ENCODE data around the gene SLC26A9.

DNA sequence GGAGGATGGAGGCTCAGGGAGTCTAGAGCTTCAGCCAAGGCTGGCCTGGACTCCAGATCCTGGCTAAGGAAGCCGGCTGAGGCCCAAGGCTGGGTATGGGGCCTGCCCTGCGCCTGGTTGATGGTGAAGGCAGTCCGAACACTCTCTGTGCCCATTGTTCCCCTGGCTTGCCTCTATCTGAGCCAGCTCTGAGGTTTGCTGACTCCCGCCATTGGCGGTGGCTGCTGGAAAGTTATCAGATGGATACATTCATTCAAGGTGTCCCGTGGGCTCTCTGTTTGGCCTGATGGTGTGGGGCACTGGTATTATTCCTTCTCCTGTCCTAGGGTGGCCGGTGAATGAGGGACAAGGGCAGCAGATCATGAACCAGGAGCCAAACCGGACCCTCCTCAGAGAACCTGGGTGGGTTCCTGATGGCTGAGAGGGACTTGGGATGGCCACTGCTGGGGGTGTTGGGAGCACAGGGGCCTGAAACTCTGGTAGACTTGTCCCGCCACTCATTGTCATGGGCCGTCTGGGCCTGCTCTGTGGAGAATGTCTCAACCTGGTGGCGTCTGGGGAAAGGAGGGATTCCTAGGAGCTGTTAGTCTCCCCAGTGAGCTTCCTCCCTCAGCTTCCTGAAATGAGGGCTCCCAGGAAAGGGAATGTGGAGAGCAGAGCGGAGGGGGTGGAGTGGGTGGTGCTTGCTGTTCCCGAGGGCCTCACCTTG is 22.2 kb downstream of the SLC26A9 start:
- TF ChIP-seq, protein P1, sequence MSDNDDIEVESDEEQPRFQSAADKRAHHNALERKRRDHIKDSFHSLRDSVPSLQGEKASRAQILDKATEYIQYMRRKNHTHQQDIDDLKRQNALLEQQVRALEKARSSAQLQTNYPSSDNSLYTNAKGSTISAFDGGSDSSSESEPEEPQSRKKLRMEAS (IDR thresholded peaks at IDR 0.05; ENCODE audit: low read depth), result no peak
- TF ChIP-seq, protein P2, sequence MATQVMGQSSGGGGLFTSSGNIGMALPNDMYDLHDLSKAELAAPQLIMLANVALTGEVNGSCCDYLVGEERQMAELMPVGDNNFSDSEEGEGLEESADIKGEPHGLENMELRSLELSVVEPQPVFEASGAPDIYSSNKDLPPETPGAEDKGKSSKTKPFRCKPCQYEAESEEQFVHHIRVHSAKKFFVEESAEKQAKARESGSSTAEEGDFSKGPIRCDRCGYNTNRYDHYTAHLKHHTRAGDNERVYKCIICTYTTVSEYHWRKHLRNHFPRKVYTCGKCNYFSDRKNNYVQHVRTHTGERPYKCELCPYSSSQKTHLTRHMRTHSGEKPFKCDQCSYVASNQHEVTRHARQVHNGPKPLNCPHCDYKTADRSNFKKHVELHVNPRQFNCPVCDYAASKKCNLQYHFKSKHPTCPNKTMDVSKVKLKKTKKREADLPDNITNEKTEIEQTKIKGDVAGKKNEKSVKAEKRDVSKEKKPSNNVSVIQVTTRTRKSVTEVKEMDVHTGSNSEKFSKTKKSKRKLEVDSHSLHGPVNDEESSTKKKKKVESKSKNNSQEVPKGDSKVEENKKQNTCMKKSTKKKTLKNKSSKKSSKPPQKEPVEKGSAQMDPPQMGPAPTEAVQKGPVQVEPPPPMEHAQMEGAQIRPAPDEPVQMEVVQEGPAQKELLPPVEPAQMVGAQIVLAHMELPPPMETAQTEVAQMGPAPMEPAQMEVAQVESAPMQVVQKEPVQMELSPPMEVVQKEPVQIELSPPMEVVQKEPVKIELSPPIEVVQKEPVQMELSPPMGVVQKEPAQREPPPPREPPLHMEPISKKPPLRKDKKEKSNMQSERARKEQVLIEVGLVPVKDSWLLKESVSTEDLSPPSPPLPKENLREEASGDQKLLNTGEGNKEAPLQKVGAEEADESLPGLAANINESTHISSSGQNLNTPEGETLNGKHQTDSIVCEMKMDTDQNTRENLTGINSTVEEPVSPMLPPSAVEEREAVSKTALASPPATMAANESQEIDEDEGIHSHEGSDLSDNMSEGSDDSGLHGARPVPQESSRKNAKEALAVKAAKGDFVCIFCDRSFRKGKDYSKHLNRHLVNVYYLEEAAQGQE (IDR thresholded peaks at IDR 0.05; ENCODE audit: low read depth, low read length), result no peak
- TF ChIP-seq, protein P3, sequence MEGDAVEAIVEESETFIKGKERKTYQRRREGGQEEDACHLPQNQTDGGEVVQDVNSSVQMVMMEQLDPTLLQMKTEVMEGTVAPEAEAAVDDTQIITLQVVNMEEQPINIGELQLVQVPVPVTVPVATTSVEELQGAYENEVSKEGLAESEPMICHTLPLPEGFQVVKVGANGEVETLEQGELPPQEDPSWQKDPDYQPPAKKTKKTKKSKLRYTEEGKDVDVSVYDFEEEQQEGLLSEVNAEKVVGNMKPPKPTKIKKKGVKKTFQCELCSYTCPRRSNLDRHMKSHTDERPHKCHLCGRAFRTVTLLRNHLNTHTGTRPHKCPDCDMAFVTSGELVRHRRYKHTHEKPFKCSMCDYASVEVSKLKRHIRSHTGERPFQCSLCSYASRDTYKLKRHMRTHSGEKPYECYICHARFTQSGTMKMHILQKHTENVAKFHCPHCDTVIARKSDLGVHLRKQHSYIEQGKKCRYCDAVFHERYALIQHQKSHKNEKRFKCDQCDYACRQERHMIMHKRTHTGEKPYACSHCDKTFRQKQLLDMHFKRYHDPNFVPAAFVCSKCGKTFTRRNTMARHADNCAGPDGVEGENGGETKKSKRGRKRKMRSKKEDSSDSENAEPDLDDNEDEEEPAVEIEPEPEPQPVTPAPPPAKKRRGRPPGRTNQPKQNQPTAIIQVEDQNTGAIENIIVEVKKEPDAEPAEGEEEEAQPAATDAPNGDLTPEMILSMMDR (IDR thresholded peaks at IDR 0.05), result no peak
- TF ChIP-seq YY1 (IDR thresholded peaks at IDR 0.05; ENCODE audit: low read depth) (no peak), EP300 (IDR thresholded peaks at IDR 0.05; ENCODE audit: borderline replicate concordance in 1 of 2, low read depth in 1 of 2, low read length in 1 of 2) (no peak), EZH2phosphoT487 (IDR thresholded peaks at IDR 0.05; ENCODE audit: borderline replicate concordance, low read depth) (no peak), RCOR1 (IDR thresholded peaks at IDR 0.05; ENCODE audit: low read length) (no peak), FOXM1 (IDR thresholded peaks at IDR 0.05; ENCODE audit: low read depth) (no peak), CHD2 (IDR thresholded peaks at IDR 0.05; ENCODE audit: low read length, partially characterized antibody) (no peak), POLR2AphosphoS5 (IDR thresholded peaks at IDR 0.05; ENCODE audit: low read depth, low read length) (no peak), SMC3 (IDR thresholded peaks at IDR 0.05; ENCODE audit: low read depth, low read length) (no peak), RAD21 (IDR thresholded peaks at IDR 0.05; ENCODE audit: low read length) (no peak), NFIC (IDR thresholded peaks at IDR 0.05; ENCODE audit: borderline replicate concordance) (no peak)
- TF ChIP-seq, protein P4, sequence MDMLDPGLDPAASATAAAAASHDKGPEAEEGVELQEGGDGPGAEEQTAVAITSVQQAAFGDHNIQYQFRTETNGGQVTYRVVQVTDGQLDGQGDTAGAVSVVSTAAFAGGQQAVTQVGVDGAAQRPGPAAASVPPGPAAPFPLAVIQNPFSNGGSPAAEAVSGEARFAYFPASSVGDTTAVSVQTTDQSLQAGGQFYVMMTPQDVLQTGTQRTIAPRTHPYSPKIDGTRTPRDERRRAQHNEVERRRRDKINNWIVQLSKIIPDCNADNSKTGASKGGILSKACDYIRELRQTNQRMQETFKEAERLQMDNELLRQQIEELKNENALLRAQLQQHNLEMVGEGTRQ (IDR thresholded peaks at IDR 0.05; ENCODE audit: borderline replicate concordance, low read depth, low read length), result no peak
